Measurements from ENCODE around the gene GPRIN1.
"Not testable (repeated sequence)": the region's sequence is repeated elsewhere in the genome, so short reads cannot be mapped to it uniquely, and the experiment has no call there.

Gene GPRIN1

DNA sequence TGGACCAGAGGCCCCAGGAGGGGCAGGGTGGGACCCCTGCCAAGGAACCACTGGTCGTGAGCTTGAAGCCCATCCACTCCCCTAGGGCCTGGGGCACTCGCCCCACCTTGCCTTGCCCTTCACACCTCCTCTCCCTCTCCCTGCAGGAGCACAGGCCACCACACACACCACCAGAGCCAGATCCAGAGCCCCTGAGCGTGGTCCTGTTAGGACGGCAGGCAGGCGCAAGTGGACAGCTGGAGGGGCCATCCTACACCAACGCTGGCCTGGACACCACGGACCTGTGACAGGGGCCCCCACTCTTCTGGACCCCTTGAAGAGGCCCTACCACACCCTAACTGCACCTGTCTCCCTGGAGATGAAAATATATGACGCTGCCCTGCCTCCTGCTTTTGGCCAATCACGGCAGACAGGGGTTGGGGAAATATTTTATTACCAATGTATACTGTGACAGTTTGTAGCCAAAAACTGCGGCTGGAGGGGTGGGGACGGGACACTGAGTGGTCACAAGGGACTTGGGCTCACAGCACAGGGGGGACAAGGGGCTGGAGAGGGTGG, 14.5 kb downstream of the GPRIN1 start:
- no peak for DNase-seq

DNA sequence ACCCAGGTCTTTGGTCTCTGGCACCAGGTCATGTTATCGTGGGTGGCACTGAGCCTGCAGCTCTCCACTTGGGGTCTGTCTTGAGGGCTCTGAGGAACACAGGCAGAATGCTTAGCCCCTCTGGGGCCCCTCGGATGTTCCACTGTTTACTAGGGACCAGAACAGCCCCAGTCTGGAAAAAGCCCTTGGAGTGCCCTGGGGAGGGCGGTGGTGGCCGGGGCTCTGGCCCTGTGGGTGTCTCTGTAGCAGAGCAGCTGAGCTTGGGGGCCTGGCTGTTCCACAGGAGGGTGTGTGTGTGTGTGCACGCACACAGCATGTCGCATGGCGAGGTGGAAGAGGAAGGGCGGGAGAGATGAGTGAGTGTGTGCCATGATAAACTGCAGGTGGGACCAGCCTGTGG, 15.4 kb downstream of the GPRIN1 start:
- DNase-seq: no peak

DNA sequence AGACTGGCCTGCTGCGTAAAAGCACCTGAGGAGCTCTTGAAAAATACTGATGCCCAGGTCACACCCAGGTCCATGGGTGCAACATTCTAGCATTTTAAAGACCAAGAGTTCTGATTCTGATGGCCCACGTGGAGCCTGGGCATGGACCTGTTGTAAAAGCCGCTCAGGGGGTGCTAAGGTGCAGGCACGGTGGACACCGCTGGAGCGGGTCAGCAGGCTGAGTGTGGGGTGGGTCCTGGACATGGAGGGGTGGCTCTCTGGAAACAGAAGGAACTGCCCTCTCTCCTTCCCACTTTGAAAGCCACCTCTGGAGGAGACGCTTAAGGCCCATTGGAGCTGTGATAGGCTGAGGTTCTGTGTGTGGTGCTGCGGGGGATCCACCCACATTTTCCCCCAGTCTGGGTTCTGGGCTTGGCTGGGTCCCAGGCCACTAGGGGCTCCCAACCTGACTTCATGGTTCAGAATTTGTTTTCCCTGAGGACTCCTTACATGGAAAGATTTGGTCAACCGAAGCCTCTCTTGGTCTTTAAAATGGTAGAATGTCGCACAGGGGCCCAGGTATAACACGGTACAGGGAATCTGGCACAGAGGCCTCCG, 16.6 kb downstream of the GPRIN1 start:
- no peak for DNase-seq

DNA sequence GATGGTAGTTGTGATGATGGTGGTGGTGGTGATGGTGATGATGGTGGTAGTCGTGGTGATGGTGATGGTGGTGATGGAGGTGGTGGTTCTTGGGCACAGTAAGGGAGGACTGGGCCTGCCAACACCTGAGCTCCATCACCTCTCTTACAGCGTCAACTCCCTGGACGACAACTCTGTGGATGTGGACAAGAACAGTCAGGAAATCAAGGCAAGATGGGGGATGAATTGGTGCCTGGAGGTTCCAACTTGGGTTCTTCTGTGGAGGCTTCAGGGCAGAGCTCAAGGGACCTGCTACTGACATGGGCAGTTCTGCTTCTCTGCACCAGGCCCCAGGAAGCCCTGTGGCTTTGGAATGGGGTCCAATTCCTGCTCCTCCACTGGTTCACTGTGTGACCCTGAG, 17.4 kb downstream of the GPRIN1 start:
- DNase-seq: no peak

DNA sequence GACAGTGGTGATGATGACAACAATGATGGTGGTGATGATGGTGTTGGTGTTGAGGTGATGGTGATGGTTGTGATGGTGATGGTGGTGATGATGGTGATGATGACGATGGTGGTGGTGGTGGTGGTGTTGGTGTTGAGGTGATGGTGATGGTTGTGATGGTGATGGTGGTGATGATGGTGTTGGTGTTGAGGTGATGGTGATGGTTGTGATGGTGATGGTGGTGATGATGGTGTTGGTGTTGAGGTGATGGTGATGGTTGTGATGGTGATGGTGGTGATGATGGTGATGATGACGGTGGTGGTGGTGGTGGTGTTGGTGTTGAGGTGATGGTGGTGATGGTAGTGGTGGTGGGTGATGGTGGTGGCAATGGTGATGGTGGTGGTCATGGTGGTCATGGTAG, 18.3 kb downstream of the GPRIN1 start:
- DNase-seq: not testable (repeated sequence)

DNA sequence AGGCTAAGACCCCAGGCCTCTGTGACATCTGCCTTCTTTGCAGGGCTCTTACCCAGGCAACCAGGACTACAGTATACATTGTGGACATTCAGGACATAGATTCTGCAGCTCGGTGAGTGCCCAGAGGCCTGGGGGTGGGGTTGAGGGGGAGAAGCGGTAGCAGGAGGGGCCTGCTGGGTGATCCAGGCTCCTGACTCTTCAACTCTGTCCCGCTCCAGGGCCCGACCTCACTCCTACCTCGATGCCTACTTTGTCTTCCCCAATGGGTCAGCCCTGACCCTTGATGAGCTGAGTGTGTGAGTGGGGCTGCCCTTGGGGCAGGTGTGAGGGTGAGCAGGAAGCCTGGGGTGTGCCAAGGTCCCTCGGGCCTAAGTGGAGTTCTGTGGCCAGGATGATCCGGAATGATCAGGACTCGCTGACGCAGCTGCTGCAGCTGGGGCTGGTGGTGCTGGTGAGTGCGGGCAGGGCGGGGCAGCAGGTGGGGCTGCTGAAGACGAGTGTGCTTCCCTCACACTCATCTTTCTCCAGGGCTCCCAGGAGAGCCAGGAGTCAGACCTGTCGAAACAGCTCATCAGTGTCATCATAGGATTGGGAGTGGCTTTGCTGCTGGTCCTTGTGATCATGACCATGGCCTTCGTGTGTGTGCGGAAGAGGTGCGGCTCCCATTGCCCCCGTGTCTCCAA, 19.8 kb downstream of the GPRIN1 start:
- no peak for DNase-seq

DNA sequence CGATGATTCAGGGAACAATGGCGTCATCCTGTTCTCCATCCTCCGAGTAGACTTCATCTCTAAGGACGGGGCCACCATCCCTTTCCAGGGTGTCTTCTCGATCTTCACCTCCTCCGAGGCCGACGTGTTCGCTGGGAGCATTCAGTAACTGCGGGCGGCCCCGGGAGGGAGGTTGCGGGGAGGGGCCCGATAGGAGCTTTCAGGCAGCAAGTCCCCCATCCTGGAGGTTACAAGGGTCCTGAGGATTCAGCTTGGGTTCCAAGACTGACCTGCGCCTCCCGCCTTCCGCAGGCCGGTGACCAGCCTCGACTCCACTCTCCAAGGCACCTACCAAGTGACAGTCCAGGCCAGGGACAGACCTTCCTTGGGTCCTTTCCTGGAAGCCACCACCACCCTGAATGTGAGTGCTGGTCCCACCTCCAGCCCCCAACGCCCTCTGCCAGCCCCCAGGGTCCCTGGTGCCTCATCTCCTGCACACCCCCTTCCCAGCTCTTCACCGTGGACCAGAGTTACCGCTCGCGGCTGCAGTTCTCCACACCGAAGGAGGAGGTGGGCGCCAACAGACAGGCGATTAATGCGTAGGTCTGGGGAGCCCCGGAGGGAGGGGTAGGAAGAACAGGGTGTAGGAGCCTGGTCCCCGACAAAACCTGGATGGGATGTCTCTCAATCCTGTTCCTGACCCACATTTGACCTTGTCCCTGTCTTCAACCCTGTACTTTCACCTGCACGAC, 20.8 kb downstream of the GPRIN1 start:
- no peak for DNase-seq

DNA sequence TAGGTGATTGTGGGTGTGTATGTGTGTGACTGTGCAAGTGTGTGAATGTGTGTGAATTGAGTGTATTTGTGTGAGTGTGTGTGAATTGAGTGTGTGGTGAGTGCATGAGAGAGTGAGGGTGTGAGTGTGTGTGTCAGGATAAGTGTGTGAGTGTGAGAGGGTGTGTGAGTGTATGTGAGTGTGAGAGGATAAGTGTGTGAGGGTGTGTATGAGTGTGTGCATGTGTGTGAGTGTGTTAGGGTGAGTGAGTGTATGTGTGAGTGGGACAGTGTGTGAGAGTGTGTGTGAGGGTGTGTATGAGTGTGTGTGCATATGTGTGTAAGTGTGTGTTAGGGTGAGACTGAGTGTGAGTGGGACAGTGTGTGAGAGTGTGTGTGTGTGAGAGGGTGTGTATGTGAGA, 21.7 kb downstream of the GPRIN1 start:
- DNase-seq: no peak

DNA sequence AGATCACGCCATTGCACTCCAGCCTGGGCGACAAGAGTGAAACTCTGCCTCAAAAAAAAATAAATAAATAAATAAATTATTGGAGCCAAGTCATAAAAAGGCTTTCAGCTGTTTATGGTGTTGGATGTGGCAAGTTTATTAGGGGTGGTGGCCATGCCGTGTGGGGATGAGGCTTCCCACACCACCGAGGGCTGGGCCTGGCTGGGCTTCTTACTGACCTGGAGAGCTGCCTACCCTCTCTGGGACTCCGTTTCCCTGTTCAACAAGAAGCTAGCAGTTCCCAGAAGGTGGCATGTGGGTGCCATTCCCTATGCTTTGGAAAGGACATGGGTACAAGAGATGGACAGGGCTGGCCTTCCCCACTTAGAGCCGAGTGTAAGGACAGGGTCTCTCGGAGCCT, 22.6 kb downstream of the GPRIN1 start:
- DNase-seq: no peak

DNA sequence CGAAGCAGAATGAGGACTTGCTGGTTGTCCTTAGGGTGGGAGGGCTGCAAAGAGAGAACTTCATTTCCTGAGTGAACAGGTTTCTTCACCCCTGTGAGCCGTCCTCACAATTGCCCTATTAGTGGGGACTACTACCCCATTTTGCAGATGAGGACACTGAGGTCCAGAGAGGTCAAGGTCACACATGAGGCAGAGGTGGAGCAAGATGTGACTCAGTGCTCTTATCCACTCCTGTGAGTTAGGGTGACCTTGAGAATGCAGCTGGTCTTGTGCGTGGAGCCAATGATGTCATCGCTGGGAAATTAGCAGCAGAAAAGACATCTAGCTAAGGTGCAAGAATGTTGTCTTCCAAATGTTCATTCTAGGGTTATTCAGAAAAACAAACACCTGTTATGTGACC, 26.9 kb downstream of the GPRIN1 start:
- no peak for DNase-seq

DNA sequence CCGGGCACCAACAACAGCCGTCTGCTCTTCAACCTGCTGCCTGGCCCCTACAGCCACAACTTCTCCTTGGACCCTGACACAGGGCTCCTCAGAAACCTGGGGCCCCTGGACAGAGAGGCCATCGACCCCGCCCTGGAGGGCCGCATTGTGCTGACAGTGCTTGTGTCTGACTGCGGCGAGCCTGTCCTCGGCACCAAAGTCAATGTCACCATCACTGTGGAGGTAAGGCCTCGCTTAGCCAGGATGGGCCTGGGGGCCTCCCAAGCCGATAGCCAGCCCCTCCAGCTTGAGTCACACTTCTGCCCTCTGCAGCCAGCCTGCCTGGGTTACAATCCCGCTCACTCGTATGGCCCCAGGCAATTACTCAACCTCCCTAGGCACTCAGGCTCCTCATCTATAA, 28.6 kb downstream of the GPRIN1 start:
- no peak for DNase-seq

DNA sequence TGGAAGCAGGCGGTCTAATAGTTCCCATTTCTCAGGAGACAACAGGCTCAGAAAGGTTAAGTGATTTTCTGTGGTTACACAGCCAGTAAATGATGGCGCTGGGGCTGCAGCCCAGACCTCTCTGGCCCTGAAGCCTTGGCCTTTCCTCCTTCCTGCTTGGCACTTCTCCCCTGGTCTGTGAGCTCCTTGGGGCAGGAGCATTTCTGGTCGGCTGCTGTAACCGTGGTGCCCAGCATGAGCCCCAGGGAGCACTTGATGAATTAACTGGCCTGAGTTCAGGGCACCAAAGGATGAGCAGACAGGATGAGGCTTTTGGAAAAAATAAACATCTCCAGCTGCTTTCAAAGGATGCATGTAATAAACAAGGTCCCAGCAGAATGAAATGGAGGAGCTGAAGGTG, 30.6 kb downstream of the GPRIN1 start:
- no peak for DNase-seq

DNA sequence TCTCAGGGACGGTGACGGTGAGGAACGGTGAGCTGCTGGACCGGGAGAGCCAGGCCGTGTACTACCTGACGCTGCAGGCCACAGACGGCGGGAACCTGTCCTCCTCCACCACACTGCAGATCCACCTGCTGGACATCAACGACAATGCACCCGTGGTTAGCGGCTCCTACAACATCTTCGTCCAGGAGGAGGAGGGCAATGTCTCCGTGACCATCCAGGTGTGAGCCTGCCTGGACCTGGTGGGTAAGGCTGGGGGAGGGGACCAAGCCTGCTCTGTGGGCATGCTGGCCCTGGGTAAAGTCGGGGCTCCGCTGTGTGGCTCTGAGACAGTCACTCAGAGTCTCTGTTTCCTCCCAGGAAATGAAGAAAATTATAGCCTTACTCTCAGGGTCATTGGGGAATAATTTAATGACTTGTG, 31.6 kb downstream of the GPRIN1 start:
- DNase-seq: no peak

DNA sequence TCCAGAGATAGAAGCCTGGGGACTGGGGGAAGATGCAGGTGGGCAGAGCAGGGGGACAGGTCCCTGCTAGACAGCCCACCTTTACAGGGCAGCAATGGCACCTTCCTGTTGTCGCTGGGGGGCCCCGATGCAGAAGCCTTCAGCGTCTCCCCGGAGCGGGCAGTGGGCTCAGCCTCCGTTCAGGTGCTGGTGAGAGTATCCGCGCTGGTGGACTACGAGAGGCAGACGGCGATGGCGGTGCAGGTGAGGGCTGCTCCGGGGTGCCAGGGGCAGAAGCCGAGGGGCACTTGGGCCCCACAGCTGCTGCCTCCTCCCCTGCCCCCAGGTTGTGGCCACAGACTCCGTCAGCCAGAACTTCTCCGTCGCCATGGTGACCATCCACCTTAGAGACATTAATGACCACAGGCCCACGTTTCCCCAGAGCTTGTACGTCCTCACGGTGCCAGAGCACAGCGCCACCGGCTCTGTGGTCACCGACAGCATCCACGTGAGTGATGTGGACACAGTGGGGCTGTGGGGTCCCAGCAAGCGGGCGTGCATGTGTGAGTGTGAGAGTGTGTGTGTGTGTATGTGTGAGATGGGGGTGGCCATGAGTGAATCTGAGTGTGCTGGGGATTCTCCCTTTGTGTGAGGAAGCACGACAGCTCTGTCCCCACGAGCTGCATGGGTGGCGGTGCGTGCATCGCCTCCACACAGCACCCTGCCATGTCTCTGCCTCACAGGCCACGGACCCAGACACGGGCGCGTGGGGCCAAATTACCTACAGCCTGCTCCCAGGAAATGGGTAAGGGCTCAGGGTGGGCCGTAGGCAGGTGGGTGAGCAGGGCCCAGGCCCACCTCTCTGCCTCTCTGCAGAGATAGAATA, 32.4 kb downstream of the GPRIN1 start:
- DNase-seq: no peak

DNA sequence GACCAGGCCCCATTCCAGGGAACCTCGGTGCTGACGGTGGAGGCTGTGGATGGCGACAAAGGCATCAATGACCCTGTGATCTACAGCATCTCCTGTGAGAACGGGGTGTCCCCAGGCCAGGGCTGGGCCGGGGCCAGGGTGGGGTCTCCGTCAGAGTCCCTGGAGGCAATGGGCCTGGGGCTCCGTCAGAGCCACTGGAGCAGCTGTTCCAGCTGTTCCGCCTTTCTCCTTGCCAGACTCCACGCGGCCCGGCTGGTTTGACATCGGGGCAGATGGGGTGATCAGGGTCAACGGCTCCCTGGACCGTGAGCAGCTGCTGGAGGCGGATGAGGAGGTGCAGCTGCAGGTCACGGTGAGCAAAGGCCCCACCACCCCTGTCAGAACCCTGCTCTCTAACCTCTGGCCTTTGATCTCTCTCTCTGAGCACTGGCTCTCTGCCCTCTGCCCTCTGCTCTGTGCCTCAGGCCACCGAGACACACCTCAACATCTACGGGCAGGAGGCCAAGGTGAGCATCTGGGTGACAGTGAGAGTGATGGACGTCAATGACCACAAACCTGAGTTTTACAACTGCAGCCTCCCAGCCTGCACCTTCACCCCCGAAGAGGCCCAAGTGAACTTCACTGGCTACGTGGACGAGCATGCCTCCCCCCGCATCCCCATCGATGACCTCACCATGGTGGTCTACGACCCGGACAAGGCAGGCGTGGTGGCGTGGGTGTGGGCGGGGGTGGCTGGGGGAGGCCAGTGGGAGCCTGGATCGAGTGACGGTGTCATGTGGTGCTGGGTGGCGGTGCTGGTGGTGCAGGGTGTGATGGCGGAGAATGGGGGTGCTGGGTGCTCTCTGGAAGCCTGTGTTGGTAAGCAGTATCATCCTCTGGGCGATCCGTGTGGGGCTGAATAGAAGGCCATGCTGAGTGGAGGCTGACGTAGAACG, 34.2 kb downstream of the GPRIN1 start:
- no peak for DNase-seq

DNA sequence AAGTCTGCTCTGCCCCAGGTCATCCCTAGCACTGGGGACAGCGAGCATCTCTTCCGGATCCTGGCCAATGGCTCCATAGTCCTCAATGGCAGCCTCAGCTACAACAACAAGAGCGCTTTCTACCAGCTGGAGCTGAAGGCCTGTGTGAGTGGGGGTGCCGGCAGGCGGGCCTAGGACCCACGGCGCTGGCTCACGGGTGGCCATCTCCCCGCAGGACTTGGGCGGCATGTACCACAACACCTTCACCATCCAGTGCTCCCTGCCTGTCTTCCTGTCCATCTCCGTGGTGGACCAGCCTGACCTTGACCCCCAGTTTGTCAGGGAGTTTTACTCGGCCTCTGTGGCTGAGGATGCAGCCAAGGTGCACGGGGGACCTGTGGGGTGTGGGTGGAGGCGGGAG, 34.9 kb downstream of the GPRIN1 start:
- DNase-seq: no peak

DNA sequence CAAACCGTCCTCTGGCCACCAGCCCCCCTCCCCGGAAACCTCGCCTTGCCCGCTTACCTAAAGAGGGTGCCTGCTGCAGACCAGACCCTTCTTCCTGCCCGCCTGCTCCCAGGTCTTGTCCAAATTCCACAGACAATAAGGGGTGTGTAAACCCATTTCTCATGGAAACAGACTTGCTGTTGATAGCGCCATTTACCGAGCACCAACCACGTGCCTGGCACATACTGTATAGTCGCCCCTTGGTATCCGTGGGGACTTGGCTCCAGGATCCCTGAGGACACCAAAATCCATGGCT, 35.7 kb downstream of the GPRIN1 start:
- DNase-seq: no peak

DNA sequence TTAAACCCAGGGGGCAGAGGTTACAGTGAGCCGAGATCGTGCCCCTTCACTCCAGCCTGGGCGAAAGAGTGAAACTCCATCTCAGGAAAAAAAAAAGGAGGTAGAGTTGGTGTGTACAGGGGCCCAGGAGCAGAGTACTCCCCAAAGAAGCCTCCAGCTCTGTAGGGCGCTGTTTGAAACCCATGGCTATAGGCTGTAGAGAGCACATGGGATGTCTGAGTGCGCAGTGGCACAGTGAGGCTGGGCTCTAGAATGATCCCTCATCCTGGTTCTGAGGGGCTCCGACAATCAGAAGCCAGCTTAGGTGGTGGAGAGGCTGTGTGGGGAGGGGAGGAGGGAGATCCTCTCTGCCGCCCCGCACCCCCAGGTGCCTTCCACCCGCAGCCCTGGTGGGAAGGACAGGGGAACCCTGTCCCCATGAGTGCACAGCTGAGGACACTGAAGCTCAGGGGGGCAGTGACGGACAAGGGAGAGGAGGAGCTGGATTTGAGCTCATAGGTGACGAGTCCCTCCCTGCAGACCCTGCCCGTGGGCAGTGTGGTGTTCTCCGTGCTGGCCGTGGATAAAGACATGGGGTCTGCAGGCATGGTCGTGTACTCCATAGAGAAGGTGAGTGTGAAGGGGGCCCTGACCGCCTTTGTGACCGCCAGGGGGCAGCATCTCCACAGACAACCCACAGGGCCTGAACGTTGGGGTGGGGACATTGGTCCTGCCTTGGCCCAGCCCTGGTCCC, 36.2 kb downstream of the GPRIN1 start:
- peak; percentile 25 for DNase-seq

DNA sequence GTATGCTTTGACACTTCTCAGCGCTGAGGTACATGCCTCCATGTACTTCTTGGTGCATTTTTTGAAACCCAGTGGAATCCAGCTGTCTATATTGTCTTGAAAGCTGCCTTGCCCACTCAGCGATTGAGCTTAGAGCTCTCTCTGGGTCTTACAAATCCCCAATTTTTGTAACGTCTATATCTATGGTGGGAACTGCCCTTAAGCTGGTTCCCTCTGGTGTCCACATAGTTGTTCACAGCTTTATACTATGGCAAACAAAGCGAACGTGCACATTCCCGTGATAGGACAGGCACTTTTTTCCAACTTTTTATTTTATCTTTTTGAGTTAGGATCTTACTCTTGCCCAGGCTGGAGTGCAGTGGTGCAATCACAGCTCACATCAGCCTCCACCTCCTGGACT, 39.9 kb downstream of the GPRIN1 start:
- DNase-seq: no peak

DNA sequence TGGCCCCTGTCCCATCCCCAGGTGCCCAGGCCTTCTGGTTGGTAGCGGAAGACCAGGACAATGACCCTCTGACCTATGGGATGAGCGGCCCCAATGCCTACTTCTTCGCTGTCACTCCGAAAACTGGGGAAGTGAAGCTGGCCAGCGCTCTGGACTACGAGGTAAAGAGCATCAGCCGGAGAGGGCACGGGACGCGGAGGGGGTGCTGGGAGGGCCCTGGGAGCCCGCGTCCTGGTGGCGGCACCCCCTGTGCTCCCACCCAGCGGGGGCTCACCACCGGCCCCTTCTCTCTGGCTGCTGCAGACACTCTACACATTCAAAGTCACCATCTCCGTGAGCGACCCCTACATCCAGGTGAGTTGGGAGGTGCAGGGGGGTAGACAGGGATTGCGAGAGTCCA, 41.3 kb downstream of the GPRIN1 start:
- DNase-seq: no peak

DNA sequence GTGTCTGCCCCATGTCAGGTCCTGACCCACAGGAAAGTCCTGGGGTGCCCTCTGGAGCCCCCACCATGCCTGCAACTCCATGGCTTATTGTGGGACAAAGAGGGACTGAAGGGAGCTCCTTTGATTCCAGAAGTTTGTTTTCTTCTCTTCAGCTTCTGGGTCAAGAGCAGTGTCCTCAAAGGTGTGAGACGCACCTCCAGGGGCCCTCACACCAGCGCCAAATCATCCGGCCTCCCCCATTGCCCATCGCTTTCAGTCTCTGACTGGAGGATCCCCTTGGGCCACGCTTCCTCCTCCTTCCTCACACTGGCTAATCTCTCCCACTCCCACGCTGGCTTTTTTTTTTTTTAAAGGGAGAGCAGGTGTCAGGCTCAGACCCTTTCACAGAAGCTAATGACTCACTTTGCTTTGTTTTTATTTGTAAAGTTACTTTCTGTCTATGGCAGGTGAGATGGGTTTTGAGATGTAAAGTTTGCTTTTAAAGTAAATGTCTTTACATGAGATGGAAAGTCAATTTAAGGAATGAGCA, 44.1 kb downstream of the GPRIN1 start:
- DNase-seq: no peak
